Gastroesophageal sphincter (tissue), 4 donors: ENCODE data around the gene GALNT2. TPM values are rescaled to one million over a fixed set of nuclear protein-coding genes. Genes with fewer than 3 reads are reported as not detected.

Source experiments
- ATAC-seq: fragments of 150-250 bp; one replicate; pipeline ENCODE4 v1.9.1; 2016; ENCODE audit warnings: mild to moderate bottlenecking, moderate library complexity
- H3K27ac ChIP-seq, 4 donors: fragments of 200-600 bp; sonication (generic) in 3 of 4; 1 replicate in 3 of 4; 2 replicates in 1 of 4; pipeline ENCODE4 v1.5.1; 2016 to 2019
- H3K27me3 ChIP-seq: fragments of 200-600 bp; sonication (generic); one replicate; pipeline ENCODE4 v1.5.1; 2019
- H3K36me3 ChIP-seq, 2 donors: fragments of 200-600 bp; sonication (generic); one replicate each; pipeline ENCODE4 v1.5.1; 2019; ENCODE audit warnings: control low read depth in 1 of 2
- H3K4me1 ChIP-seq, 3 donors: fragments of 200-600 bp; sonication (generic); 1 replicate in 2 of 3; 2 replicates in 1 of 3; pipeline ENCODE4 v1.5.1; 2016 to 2019; ENCODE audit warnings: control low read depth in 2 of 3
- H3K4me3 ChIP-seq, 2 donors: fragments of 200-600 bp; sonication (generic); one replicate each; pipeline ENCODE4 v1.5.1; 2019; ENCODE audit warnings: mild to moderate bottlenecking in 1 of 2, moderate library complexity in 1 of 2
- H3K9me3 ChIP-seq, 3 donors: fragments of 200-600 bp; sonication (generic); one replicate each; pipeline ENCODE4 v1.5.1; 2017 to 2019; ENCODE audit warnings: control low read depth in 2 of 3
- EP300 ChIP-seq: sonication (generic); formaldehyde crosslinking; IDR thresholded peaks from one replicate; pipeline ENCODE4 v1.6.1; 2017; ENCODE audit warnings: antibody characterized with exemption, mild to moderate bottlenecking
- POLR2A ChIP-seq, 2 donors: fragments of 450-650 bp; IDR thresholded peaks; one replicate each; pipeline ENCODE4 v1.6.1; 2017; ENCODE audit warnings: antibody characterized with exemption in 2 of 2, mild to moderate bottlenecking in 2 of 2, moderate library complexity in 1 of 2
- POLR2AphosphoS5 ChIP-seq: sonication (generic); formaldehyde crosslinking; IDR thresholded peaks from one replicate; pipeline ENCODE4 v1.6.1; 2017; ENCODE audit warnings: antibody characterized with exemption
- whole genome bisulfite sequencing, 2 donors: methylation state at CpG; one replicate each; pipeline ENCODE4 v1.1.5; 2018; ENCODE audit warnings: low coverage in 1 of 2; 5-methylcytosine and 5-hydroxymethylcytosine counted together
- total RNA-seq, 4 donors: library from RNA; depleted of rRNA; stranded (reverse); fragments of >200 nt; gene quantifications; one replicate each; pipeline ENCODE4 v1.1.0, GENCODE V29; 2016
- TF ChIP-seq, protein P1 (sequence below), 4 experiments: fragments of 200-600 bp in 2 of 4; fragments of 450-650 bp in 2 of 4; sonication (generic) in 1 of 4; IDR thresholded peaks; one replicate each; pipeline ENCODE4 v1.5.1; 2017 to 2019; ENCODE audit warnings: antibody characterized with exemption in 4 of 4, mild to moderate bottlenecking in 2 of 4, moderate library complexity in 2 of 4

Gene GALNT2
- total RNA-seq, 4 donors from 2014 or later, result 95.3 to 160 (median 134) TPM

DNA sequence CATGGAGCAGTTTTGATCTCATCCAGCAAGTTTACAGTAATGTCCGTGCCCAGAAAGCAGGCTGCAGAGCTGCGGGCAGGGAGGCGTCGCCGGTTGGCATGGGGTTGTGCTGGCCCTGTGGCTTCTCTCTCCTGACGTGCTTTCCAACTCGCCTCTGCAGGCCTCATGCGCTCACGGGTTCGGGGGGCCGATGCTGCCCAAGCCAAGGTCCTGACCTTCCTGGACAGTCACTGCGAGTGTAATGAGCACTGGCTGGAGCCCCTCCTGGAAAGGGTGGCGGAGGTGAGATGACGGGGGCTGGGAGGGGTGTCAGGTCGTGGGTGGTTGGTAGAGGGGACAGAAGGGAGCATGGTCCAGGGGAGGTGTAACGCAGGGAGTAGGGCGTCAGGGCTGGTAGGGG lies 176.1 kb downstream of the GALNT2 start:
- Histone ChIP-seq H3K27ac (no peak overlapping the region), H3K36me3 (peaks cover 0 to 94% of the 10 kb centered on the region in 2 donors), H3K9me3 (no peaks in the 10 kb centered on the region), H3K27me3 (no peaks in the 10 kb centered on the region), H3K4me1 (peaks cover 0 to 3% (median 0%) of the 10 kb centered on the region in 3 donors), H3K4me3 (no peak overlapping the region)
- ATAC-seq, result no peak
- 93 to 95% methylated on average over 3 to 10 of the region's 17 CpGs for WGBS, 2 donors
- TF ChIP-seq POLR2A (IDR thresholded peaks at IDR 0.05) (no peak), EP300 (no peak), POLR2AphosphoS5 (no peak)
- TF ChIP-seq, protein P1, sequence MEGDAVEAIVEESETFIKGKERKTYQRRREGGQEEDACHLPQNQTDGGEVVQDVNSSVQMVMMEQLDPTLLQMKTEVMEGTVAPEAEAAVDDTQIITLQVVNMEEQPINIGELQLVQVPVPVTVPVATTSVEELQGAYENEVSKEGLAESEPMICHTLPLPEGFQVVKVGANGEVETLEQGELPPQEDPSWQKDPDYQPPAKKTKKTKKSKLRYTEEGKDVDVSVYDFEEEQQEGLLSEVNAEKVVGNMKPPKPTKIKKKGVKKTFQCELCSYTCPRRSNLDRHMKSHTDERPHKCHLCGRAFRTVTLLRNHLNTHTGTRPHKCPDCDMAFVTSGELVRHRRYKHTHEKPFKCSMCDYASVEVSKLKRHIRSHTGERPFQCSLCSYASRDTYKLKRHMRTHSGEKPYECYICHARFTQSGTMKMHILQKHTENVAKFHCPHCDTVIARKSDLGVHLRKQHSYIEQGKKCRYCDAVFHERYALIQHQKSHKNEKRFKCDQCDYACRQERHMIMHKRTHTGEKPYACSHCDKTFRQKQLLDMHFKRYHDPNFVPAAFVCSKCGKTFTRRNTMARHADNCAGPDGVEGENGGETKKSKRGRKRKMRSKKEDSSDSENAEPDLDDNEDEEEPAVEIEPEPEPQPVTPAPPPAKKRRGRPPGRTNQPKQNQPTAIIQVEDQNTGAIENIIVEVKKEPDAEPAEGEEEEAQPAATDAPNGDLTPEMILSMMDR (IDR thresholded peaks at IDR 0.05), result no peak

DNA sequence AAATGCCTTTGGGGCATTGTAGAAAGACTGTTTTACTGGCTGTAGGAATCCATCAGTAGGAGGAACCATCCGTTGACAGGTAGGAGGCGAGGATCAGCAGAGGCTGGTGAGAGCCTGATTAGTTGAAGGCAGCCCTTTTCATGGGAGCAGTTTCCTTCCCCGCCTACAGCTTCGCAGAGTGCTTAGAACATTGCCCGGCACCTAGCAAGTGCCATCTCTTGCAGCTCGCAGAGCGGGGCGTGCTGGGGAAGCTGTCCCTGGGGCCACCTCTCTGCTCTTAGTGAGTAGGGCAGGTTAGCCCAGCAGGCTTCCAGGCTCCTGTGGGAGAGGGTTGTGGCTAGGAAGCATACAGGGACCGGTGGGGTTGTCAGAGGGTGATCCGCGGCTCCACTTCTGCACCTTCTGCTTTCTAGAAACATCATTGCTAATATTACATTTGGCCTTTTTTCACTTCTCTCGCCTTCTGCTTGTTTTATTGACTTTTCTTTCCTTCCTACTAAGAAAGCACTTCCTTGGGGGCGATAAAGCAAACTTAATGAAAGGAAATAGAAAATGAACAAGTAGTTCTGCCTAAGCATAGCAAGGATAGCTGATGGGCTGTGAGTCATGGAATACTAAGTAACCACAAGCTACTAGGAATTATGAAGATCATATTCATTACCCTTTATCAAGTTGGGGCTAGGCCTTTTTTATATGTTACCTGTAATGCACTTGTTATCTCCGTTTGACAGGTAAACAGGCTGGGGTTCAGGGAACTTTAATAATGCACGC lies 176.7 kb downstream of the GALNT2 start:
- no peak for TF ChIP-seq POLR2A (IDR thresholded peaks at IDR 0.05)
- TF ChIP-seq, protein P1 (IDR thresholded peaks at IDR 0.05), result no peak
- TF ChIP-seq EP300, result no peak
- no peak for TF ChIP-seq POLR2AphosphoS5
- Histone ChIP-seq H3K36me3 (peaks cover 0 to 96% of the 10 kb centered on the region in 2 donors), H3K9me3 (no peaks in the 10 kb centered on the region), H3K27ac (no peak overlapping the region), H3K27me3 (no peaks in the 10 kb centered on the region), H3K4me3 (no peak overlapping the region), H3K4me1 (peaks cover 0 to 10% (median 0%) of the 10 kb centered on the region in 3 donors)
- ATAC-seq, result no peak
- WGBS, 2 donors, result 90% methylated on average over 3 to 10 of the region's 15 CpGs

DNA sequence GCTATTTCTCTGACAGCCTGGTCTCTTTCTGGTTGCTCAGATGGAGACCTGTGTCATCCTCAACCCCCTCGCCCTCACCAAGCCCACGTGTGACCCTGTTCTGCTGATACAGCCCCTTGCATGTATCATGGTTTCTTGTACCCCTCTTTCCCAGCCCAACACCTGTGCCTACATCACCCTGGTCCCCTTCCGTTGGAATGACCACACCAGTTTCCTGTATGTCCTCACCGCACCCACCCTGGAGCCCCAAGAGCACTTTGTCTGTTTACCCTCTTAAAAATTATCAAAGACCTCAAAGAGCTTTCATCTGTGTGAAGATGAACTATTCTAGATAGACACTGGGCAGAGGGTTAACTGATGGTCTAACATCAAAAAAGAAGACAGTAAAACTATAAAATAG lies 179.5 kb downstream of the GALNT2 start:
- TF ChIP-seq EP300, result no peak
- TF ChIP-seq, protein P1 (IDR thresholded peaks at IDR 0.05), result no peak
- no peak for TF ChIP-seq POLR2A (IDR thresholded peaks at IDR 0.05)
- TF ChIP-seq POLR2AphosphoS5, result no peak
- H3K4me1 ChIP-seq, result peaks cover 0 to 26% (median 0%) of the 10 kb centered on the region in 3 donors
- WGBS, 2 donors, result 94% methylated on average over 4 of the region's 4 CpGs; no CpG with 5 or more reads in 1 of the 2 donors
- peaks cover 0 to 100% of the 10 kb centered on the region in 2 donors for H3K36me3 ChIP-seq
- no peaks in the 10 kb centered on the region for H3K9me3 ChIP-seq
- H3K27me3 ChIP-seq, result no peaks in the 10 kb centered on the region
- ATAC-seq, result no peak
- H3K4me3 ChIP-seq, result no peak overlapping the region
- no peak overlapping the region for H3K27ac ChIP-seq

DNA sequence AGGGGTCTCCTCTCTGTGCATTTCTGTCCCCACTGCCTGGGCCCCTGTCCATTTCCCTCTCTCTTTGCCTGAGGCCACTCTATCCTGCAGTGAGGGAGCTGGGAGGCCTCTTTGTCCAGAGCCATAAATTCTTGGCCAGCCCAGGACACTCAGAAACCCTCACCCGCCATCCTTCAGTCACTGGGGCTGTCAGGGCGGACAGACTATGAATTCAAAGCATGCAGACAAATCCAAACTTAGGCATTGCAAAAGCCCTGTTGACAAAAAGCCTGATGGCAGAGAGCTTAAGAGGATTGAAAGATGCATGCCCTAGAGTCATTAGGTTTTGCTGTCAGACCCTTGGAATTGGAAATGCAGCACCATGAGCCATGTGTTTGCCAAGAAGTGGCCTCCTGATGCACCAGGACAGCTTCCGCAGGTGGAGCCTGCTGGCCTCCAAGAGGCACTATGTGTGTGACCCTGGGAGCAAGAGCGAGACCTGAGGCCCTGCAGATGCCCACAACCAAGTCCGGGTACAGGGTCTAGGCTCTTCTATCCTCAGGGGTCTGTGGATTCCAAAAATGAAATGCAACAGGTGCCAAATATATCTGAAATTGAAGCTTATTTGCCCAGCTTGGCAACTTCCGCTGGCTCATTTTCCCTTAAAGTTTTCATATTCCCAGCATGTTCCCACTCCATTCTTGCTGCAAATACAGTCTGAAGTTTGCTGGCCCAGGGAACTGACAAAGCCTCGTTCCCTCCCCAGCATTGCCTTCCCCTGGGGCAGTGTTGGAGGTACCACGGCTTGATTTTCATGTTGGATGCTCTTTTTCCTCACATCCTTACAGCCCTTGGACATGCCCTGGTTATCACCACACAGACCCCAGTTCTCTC lies 181.2 kb downstream of the GALNT2 start:
- Histone ChIP-seq H3K27ac (no peak overlapping the region), H3K4me3 (no peak overlapping the region), H3K36me3 (peaks cover 0 to 100% of the 10 kb centered on the region in 2 donors), H3K9me3 (no peaks in the 10 kb centered on the region), H3K27me3 (no peaks in the 10 kb centered on the region), H3K4me1 (peaks cover 0 to 26% (median 0%) of the 10 kb centered on the region in 3 donors)
- TF ChIP-seq EP300, result no peak
- TF ChIP-seq, protein P1 (IDR thresholded peaks at IDR 0.05), result no peak
- TF ChIP-seq POLR2AphosphoS5, result no peak
- no peak for TF ChIP-seq POLR2A (IDR thresholded peaks at IDR 0.05)
- WGBS, 2 donors, result 83 to 91% methylated on average over 3 to 6 of the region's 8 CpGs
- ATAC-seq, result no peak
